GM19397 (cell line): Measurements from ENCODE around the gene KRTAP4-3.
"Not testable (repeated sequence)": the region's sequence is repeated elsewhere in the genome, so short reads cannot be mapped to it uniquely, and the experiment has no call there.

Source experiments
- ATAC-seq: cut with Tn5 transposase; IDR thresholded peaks from one replicate; pipeline ENCODE4 v1.9.1; 2021; ENCODE audit warnings: mild to moderate bottlenecking, moderate library complexity; ENCODE audit not compliant: unreplicated experiment

The KRTAP4-3 gene

GRCh38 chr17:41168121-41168520 lies at the start of gene KRTAP4-3:
Gene KRTAP4-3 (minus strand): TSS chr17:41168221. CDS start chr17:41168172, 49 bp downstream.
- no peak for ATAC-seq

- ATAC-seq = no peak
Observed at GRCh38 chr17:41215681-41216080, 47.7 kb upstream of the KRTAP4-3 start.

DNA sequence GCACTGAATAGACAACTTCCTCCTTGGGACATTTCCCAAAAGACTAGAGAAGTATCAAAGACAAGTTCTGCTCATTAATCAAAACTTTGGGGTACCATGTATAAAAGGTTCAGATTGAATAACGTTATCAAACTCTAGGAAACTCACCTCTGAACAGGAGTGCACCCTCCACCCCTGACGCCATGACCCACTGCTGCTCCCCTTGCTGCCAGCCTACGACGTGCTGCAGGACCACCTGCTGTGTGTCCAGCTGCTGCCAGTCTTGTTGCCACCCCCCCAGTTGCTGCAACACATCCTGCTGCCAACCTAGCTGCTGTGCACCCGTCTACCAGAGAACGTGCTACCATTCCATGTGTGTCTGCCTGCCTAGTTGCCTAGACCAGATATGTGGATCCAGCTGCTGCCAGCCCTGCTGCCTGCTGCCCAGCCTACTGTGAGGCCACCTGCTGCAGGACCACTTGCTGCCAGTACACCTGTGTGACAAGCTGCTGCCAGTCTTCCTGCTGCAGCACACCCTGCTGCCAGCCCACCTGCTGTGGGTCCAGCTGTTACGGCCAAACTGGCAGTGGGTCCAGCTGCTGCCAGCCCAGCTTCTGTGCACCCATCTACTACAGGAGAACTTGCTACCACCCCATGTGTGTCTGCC lies 44.6 kb upstream of the KRTAP4-3 start:
- ATAC-seq = no peak

DNA sequence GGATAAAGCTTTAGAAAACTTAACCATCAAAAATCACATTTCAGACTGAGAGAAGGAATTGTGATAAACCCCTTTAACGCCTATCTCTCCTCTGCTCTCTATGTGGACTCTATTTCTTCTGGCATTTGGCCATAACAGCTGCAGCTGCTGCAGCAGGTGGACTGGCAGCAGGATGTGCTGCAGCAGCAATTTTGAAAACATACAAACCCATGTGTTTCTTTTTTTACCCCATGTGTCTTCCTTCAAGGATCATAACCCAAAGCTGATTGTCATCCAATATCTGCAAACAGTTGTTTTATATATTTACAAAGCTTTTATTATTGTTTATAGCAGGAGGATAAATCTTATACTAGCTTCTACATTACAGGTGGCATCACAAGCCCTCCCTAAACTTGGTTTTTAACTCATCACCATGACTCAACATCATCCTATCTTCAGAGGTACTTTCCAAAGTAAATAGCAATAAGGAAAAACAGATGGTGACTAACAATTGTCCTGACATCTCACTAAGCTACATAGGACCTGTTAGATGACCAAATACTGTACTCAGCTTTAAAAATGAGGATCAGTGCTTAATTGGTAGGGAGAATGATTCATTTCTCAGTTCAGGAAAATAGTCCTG lies 43.9 kb upstream of the KRTAP4-3 start:
- no peak for ATAC-seq

- no peak for ATAC-seq
Observed at GRCh38 chr17:41199421-41200078, 31.5 kb upstream of the KRTAP4-3 start.

DNA sequence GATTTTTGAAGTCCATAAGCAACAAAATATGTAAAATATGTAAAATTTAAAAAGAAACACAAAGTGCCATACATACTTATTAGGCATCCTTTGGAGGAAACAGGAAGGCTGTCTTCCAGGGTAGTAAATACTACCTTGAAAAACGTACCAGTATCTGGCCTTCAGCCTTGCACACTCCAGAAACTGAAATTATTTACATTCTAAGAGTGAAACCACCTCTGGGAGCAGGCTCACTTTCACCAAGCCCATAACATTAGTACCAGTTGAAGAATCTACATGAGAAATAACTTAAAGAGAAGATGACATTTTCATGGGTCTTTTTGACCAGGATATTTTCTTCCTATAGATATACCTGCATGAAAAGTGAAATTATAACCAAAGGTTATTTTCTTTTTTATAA lies 28.0 kb upstream of the KRTAP4-3 start:
- ATAC-seq = no peak

GRCh38 chr17:41190328-41190727 lies 22.3 kb upstream of the KRTAP4-3 start:
- ATAC-seq = no peak

DNA sequence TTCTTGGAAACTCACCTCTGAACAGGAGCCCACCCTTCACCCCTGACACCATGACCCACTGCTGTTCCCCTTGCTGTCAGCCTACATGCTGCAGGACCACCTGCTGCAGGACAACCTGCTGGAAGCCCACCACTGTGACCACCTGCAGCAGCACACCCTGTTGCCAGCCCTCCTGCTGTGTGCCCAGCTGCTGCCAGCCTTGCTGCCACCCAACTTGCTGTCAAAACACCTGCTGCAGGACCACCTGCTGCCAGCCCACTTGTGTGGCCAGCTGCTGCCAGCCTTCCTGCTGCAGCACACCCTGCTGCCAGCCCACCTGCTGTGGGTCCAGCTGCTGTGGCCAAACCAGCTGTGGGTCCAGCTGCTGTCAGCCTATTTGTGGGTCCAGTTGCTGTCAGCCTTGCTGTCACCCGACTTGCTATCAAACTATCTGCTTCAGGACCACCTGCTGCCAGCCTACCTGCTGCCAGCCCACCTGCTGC lies 21.9 kb upstream of the KRTAP4-3 start, which contains the start of gene KRTAP9-1:
KRTAP9-1 (plus strand) TSS at position 51 of the 482 bp plus-strand sequence; CDS start at position 51, 0 bp downstream.
- ATAC-seq = not testable (repeated sequence)

DNA sequence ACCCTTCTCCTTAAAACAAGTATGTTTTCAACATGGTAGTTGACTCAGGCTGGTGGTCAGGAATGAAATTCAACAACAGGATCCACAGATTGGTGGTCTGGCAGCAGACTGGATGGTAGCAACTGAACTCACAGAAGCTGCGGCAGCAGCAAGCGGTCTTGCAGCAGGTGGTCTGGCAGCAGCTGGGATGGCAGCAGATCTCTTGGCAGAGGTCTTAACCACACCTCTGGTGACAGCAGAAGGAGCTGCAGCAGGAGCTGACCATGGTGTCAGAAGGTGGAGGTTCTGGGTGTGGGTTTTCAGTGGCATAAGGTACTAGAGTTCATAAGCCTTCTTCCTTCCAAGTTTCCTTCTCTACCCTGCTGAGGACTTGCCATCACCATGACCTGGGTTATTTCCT lies 18.9 kb upstream of the KRTAP4-3 start:
- no peak for ATAC-seq

GRCh38 chr17:41185001-41185400 lies 17.0 kb upstream of the KRTAP4-3 start:
- no peak for ATAC-seq

- ATAC-seq = no peak
Observed at GRCh38 chr17:41184480-41184961, 16.5 kb upstream of the KRTAP4-3 start, which contains the start of gene KRTAP4-1. Gene KRTAP4-1 (minus strand): TSS chr17:41184911. CDS start chr17:41184854, 57 bp downstream.

- ATAC-seq = no peak
Observed at GRCh38 chr17:41178843-41179616, 11.0 kb upstream of the KRTAP4-3 start.

- ATAC-seq = no peak
Observed at GRCh38 chr17:41178341-41178740, 10.3 kb upstream of the KRTAP4-3 start.

DNA sequence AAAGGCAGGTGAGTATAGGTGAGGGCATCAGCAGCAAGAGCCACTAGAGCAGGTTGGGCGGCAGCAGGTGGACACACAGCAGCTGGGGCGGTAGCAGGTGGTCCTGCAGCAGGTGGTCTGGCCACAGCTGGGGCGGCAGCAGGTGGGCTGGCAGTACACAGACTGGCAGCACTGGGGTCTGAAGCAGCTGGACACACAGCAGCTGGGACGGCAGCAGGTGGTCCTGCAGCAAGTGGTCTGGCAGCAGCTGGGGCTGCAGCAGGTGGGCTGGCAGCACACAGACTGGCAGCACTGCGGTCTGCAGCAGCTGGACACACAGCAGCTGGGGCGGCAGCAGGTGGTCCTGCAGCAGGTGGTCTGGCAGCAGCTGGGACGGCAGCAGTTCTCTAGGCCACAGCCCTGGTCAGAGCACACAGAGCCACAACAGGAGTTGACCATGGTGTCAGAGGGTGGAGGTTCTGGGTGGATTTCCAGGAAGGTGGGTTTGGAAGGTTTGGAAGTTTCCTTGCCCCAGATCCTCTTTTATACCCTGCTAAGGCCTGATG lies 9.8 kb upstream of the KRTAP4-3 start, which contains the start of gene KRTAP4-2:
KRTAP4-2 (minus strand) TSS at position 495 of the 545 bp plus-strand sequence; CDS start at position 438, 57 bp downstream.
- no peak for ATAC-seq

GRCh38 chr17:41176744-41177387 lies 8.8 kb upstream of the KRTAP4-3 start:
- no peak for ATAC-seq

DNA sequence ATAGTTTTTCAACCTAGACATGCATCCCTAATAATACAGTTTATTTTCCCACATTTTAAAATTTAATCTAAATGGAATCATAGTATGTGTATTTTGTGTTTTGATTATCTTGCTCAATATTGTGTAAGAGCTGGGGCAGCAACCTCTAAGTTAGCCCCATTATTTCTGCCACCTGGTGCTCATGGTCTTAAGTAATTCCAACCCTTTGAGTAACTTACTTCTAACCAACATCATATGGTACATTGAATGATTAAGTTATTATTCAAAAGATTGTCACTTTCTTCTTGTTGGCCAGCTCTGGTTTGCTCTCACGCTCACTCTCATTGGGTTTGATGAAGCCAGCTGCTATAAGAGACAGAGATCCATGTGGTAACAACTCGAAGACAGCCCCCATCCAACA lies 3.9 kb upstream of the KRTAP4-3 start:
- ATAC-seq = no peak

DNA sequence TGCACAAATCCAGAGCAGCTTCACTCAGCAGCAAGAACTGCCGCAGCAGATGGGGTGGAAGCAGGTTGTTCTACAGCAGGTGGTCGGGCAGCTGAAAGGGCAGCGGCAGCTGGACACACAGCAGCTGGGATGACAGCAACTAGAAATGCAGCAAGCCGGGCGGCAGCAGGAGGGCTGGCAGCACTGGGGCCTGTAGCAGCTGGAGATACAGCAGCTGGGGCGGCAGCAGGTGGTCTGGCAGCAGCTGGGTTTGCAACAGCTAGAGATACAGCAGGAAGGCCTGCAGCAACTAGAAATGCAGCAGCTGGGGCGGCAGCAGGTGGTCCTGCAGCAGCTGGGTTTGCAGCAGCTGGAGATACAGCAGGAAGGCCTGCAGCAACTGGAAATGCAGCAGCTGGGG lies 460 bp downstream of the KRTAP4-3 start:
- ATAC-seq = no peak

GRCh38 chr17:41163828-41164227 lies 4.2 kb downstream of the KRTAP4-3 start:
- ATAC-seq = no peak

DNA sequence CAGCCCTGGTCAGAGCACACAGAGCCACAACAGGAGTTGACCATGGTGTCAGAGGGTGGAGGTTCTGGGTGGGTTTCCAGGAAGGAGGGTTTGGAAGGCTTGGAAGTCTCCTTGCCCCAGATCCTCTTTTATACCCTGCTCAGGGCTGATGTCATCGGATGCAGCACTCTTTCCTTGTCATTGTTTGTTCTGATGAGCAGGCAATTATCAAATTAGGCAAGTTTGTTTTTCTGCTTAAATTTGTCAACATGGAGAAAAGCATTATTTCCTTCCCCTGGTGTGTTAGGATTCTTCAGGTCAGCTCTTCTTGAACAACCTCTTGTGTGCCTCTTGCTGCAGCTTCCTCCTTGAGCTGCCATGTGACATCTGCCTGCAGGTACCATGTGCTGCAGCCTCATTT lies 7.4 kb downstream of the KRTAP4-3 start, which contains the start of gene KRTAP4-4:
KRTAP4-4 (minus strand) TSS at position 101 of the 400 bp plus-strand sequence; CDS start at position 44, 57 bp downstream.
- no peak for ATAC-seq

GRCh38 chr17:41160190-41160589 lies 7.8 kb downstream of the KRTAP4-3 start:
- ATAC-seq = not testable (repeated sequence)
